DMS 273 (cell line): ENCODE data around the gene SEPTIN12.
A peak's percentile ranks its signal among the peaks of the same experiment; 100 is the strongest.
"Not testable (repeated sequence)": the region's sequence is repeated elsewhere in the genome, so short reads cannot be mapped to it uniquely, and the experiment has no call there.

Experiments used
- DNase-seq: peaks from one replicate; lab custom pipeline; 2025; ENCODE audit not compliant: unreplicated experiment; lab: John Stamatoyannopoulos, UW

SEPTIN12 gene

GRCh38 chr16:4785758-4786433, 2.2 kb downstream of the SEPTIN12 start:
- DNase-seq, result no peak

GRCh38 chr16:4784444-4784987, 3.6 kb downstream of the SEPTIN12 start:
- not testable (repeated sequence) for DNase-seq

- no peak for DNase-seq
Measured at GRCh38 chr16:4783951-4784336, 4.2 kb downstream of the SEPTIN12 start.

- no peak for DNase-seq
Measured at GRCh38 chr16:4783251-4783950, 4.7 kb downstream of the SEPTIN12 start.

GRCh38 chr16:4780235-4780634, 7.9 kb downstream of the SEPTIN12 start:
- DNase-seq, result no peak

GRCh38 chr16:4778050-4778392, 10.1 kb downstream of the SEPTIN12 start:
- DNase-seq, result no peak

GRCh38 chr16:4777339-4778049, 10.7 kb downstream of the SEPTIN12 start:
- no peak for DNase-seq

- DNase-seq, result no peak
Measured at GRCh38 chr16:4776141-4776705, 11.9 kb downstream of the SEPTIN12 start.

GRCh38 chr16:4775005-4775404, 13.1 kb downstream of the SEPTIN12 start:
- no peak for DNase-seq

- DNase-seq, result no peak
Measured at GRCh38 chr16:4772351-4772750, 15.8 kb downstream of the SEPTIN12 start.

GRCh38 chr16:4771646-4772045, 16.5 kb downstream of the SEPTIN12 start:
- DNase-seq, result no peak

GRCh38 chr16:4769306-4769638, 18.9 kb downstream of the SEPTIN12 start:
- DNase-seq, result no peak

- DNase-seq, result peak; percentile 99
Measured at GRCh38 chr16:4768549-4769305, 19.4 kb downstream of the SEPTIN12 start.

GRCh38 chr16:4767872-4768548, 20.1 kb downstream of the SEPTIN12 start:
- peak; percentile 64 for DNase-seq

- DNase-seq, result peak; percentile 99
Measured at GRCh38 chr16:4766875-4767628, 21.1 kb downstream of the SEPTIN12 start, which contains the start of gene ZNF500. Gene ZNF500 (minus strand): TSS chr16:4767162. CDS start chr16:4765978, 1,184 bp downstream.

GRCh38 chr16:4765511-4766474, 22.4 kb downstream of the SEPTIN12 start:
- DNase-seq, result no peak

GRCh38 chr16:4763791-4764190, 24.4 kb downstream of the SEPTIN12 start:
- no peak for DNase-seq

GRCh38 chr16:4762205-4762604, 25.9 kb downstream of the SEPTIN12 start:
- no peak for DNase-seq
